Trophoblast cell (in vitro differentiated cells and primary cell): Measurements from ENCODE around the gene DIS3L.

Experiments
- DNase-seq, 2 donors: peaks; one replicate each; pipeline ENCODE4 v3.0.0-alpha.2; 2016
- H2AFZ ChIP-seq: 2 replicates; pipeline ENCODE4 v1.6.1; 2013; ENCODE audit warnings: low read length, moderate library complexity, mild to moderate bottlenecking; ENCODE audit not compliant: insufficient read depth, poor library complexity
- H2AK5ac ChIP-seq: 2 replicates; pipeline ENCODE4 v1.6.1; 2013; ENCODE audit warnings: mild to moderate bottlenecking, low read length
- H2BK120ac ChIP-seq: 2 replicates; pipeline ENCODE4 v1.6.1; 2013; ENCODE audit warnings: low read length, mild to moderate bottlenecking, moderate library complexity; ENCODE audit not compliant: insufficient read depth, poor library complexity
- H2BK12ac ChIP-seq: 2 replicates; pipeline ENCODE4 v1.6.1; 2013; ENCODE audit warnings: mild to moderate bottlenecking, low read length, moderate library complexity
- H2BK5ac ChIP-seq: 2 replicates; pipeline ENCODE4 v1.6.1; 2013; ENCODE audit warnings: low read length, low read depth, moderate library complexity, mild to moderate bottlenecking; ENCODE audit not compliant: poor library complexity
- H3K14ac ChIP-seq: 2 replicates; pipeline ENCODE4 v1.6.1; 2013; ENCODE audit warnings: mild to moderate bottlenecking, low read length
- H3K18ac ChIP-seq: 2 replicates; pipeline ENCODE4 v1.6.1; 2013; ENCODE audit warnings: mild to moderate bottlenecking, low read length
- H3K23ac ChIP-seq: 2 replicates; pipeline ENCODE4 v1.6.1; 2013; ENCODE audit warnings: low read length
- H3K27ac ChIP-seq: 2 replicates; pipeline ENCODE4 v1.5.1; 2013; ENCODE audit warnings: low read depth, mild to moderate bottlenecking, inconsistent platforms, low read length, moderate library complexity
- H3K27me3 ChIP-seq: 2 replicates; pipeline ENCODE4 v1.6.1; 2013; ENCODE audit warnings: inconsistent platforms, mild to moderate bottlenecking, low read length, moderate library complexity; ENCODE audit not compliant: insufficient read depth
- H3K36me3 ChIP-seq, 2 experiments: 1 replicate in 1 of 2; 2 replicates in 1 of 2; pipeline ENCODE4 v1.6.1; 2013; ENCODE audit warnings: low read length in 2 of 2, mild to moderate bottlenecking in 2 of 2, moderate library complexity in 1 of 2; ENCODE audit not compliant: insufficient read depth in 2 of 2, control insufficient read depth in 1 of 2
- H3K4ac ChIP-seq: 2 replicates; pipeline ENCODE4 v1.6.1; 2013; ENCODE audit warnings: low read depth, mild to moderate bottlenecking, low read length, moderate library complexity
- H3K4me1 ChIP-seq, 2 experiments: 1 replicate in 1 of 2; 2 replicates in 1 of 2; pipeline ENCODE4 v1.6.1; 2013; ENCODE audit warnings: low read length in 2 of 2, mild to moderate bottlenecking in 2 of 2, moderate library complexity in 1 of 2; ENCODE audit not compliant: insufficient read depth in 2 of 2, control insufficient read depth in 1 of 2
- H3K4me2 ChIP-seq: 2 replicates; pipeline ENCODE4 v1.6.1; 2013; ENCODE audit warnings: inconsistent platforms, mild to moderate bottlenecking, low read length, moderate library complexity
- H3K4me3 ChIP-seq: 2 replicates; pipeline ENCODE4 v1.5.1; 2013; ENCODE audit warnings: mild to moderate bottlenecking, low read depth, low read length, inconsistent platforms
- H3K79me1 ChIP-seq: one replicate; pipeline ENCODE4 v1.6.1; 2013; ENCODE audit warnings: low read length
- H3K79me2 ChIP-seq: 2 replicates; pipeline ENCODE4 v1.6.1; 2013; ENCODE audit warnings: low read length, mild to moderate bottlenecking; ENCODE audit not compliant: control insufficient read depth, insufficient read depth, poor library complexity
- H3K9ac ChIP-seq: 2 replicates; pipeline ENCODE4 v1.6.1; 2013; ENCODE audit warnings: mild to moderate bottlenecking, low read length
- H3K9me3 ChIP-seq: 2 replicates; pipeline ENCODE4 v1.6.1; 2013; ENCODE audit warnings: low read depth, mild to moderate bottlenecking, control low read depth, inconsistent platforms, low read length; ENCODE audit not compliant: insufficient read depth
- H4K12ac ChIP-seq: 2 replicates; pipeline ENCODE4 v1.6.1; 2013; ENCODE audit warnings: low read depth, mild to moderate bottlenecking, low read length, moderate library complexity
- H4K8ac ChIP-seq: 2 replicates; pipeline ENCODE4 v1.6.1; 2013; ENCODE audit warnings: low read depth, mild to moderate bottlenecking, low read length, moderate library complexity
- H4K91ac ChIP-seq: one replicate; pipeline ENCODE4 v1.6.1; 2013; ENCODE audit warnings: low read depth, mild to moderate bottlenecking, low read length, moderate library complexity
- WGBS: extraction: QIAGEN DNeasy Blood & Tissue Kit; methylation state at CpG from one replicate; pipeline ENCODE4 v1.1.7; 2013; ENCODE audit warnings: missing lambda C conversion rate; ENCODE audit not compliant: insufficient read length, insufficient coverage; ENCODE audit errors: extremely low coverage; 5-methylcytosine and 5-hydroxymethylcytosine counted together

DIS3L gene

GRCh38 chr15:66284271-66284670 is 9.1 kb upstream of the DIS3L start:
- Histone ChIP-seq H2BK5ac (no peak overlapping the region), H2BK12ac (no peak overlapping the region), H2AFZ (no peak overlapping the region), H3K4me3 (no peak overlapping the region), H4K8ac (no peak overlapping the region), H3K4me2 (no peak overlapping the region), H3K79me1 (no peaks in the 10 kb centered on the region), H3K23ac (no peak overlapping the region), H3K9ac (no peak overlapping the region), H3K18ac (no peak overlapping the region), H3K4ac (no peak overlapping the region), H3K27me3 (no peaks in the 10 kb centered on the region), H2BK120ac (no peak overlapping the region), H3K14ac (no peak overlapping the region), H3K27ac (no peak overlapping the region), H4K12ac (no peak overlapping the region), H3K36me3 (no peaks in the 10 kb centered on the region), H3K4me1 (no peaks in the 10 kb centered on the region), H4K91ac (no peak overlapping the region), H3K79me2 (no peaks in the 10 kb centered on the region), H2AK5ac (no peak overlapping the region), H3K9me3 (no peaks in the 10 kb centered on the region)
- DNase-seq = no peak
- no CpG with 5 or more reads among the region's 3 CpGs for whole genome bisulfite sequencing

DNA sequence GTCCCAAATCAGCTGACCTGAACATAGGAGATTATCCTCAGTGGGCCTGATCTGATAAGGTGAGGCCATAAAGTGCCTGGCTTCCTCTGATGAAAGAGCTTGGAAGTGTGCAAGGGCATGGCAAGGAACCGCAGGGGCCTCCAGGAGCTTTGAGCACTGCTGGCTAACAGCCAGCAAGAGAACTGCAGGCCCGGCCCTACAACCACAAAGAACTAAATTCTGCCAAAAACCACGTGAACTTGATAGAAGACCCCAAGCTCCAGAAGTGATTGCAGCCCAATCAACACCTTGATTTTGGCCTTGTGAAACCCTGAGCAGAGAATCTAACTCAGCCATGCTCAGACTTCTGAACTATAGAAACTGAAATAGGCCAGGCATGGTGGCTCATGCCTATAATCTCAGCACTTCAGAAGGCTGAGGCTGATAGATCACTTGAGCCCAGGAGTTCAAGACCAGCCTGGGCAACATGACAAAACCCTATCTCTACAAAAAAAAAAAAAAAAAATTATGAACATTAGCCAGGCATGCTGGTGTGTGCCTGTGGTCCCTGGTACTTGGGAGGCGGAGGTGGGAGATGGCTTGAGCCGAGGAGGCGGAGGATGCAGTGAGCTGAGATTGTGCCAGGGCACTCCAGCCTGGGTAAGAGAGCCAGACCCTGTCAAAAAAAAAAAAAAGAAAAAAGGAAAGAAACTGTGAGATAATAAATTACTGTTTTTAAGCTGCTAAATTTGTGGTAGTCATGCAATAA is 7.7 kb upstream of the DIS3L start:
- Histone ChIP-seq H3K4ac (no peak overlapping the region), H2AK5ac (no peak overlapping the region), H3K36me3 (no peaks in the 10 kb centered on the region), H4K8ac (no peak overlapping the region), H3K9me3 (no peaks in the 10 kb centered on the region), H4K91ac (no peak overlapping the region), H2BK12ac (no peak overlapping the region), H3K4me3 (no peak overlapping the region), H3K14ac (no peak overlapping the region), H2BK5ac (no peak overlapping the region), H3K79me1 (no peaks in the 10 kb centered on the region), H2AFZ (no peak overlapping the region), H3K27ac (no peak overlapping the region), H3K4me1 (no peaks in the 10 kb centered on the region), H3K27me3 (no peaks in the 10 kb centered on the region), H3K23ac (no peak overlapping the region), H3K4me2 (no peak overlapping the region), H3K79me2 (no peaks in the 10 kb centered on the region), H4K12ac (no peak overlapping the region), H3K9ac (no peak overlapping the region), H3K18ac (no peak overlapping the region), H2BK120ac (no peak overlapping the region)
- DNase-seq = no peak
- no CpG with 5 or more reads among the region's 6 CpGs for WGBS

- Histone ChIP-seq H3K4ac (no peak overlapping the region), H3K79me2 (no peaks in the 10 kb centered on the region), H3K79me1 (no peaks in the 10 kb centered on the region), H4K91ac (no peak overlapping the region), H3K4me3 (no peak overlapping the region), H3K14ac (no peak overlapping the region), H2BK5ac (no peak overlapping the region), H3K9ac (no peak overlapping the region), H2AFZ (no peak overlapping the region), H3K23ac (no peak overlapping the region), H3K18ac (no peak overlapping the region), H3K9me3 (no peaks in the 10 kb centered on the region), H3K4me2 (no peak overlapping the region), H3K27ac (no peak overlapping the region), H4K8ac (no peak overlapping the region), H2BK120ac (no peak overlapping the region), H3K27me3 (no peaks in the 10 kb centered on the region), H3K36me3 (no peaks in the 10 kb centered on the region), H3K4me1 (no peaks in the 10 kb centered on the region), H4K12ac (no peak overlapping the region), H2AK5ac (no peak overlapping the region), H2BK12ac (no peak overlapping the region)
- no CpG with 5 or more reads among the region's 6 CpGs for WGBS
- peak in 1 of 2 donors; percentile 74 for DNase-seq
These were observed 5.8 kb upstream of the DIS3L start for GRCh38 chr15:66287461-66288057.

GRCh38 chr15:66288093-66288492 is 5.3 kb upstream of the DIS3L start:
- Histone ChIP-seq H3K4me3 (no peak overlapping the region), H2BK12ac (no peak overlapping the region), H4K8ac (no peak overlapping the region), H4K91ac (no peak overlapping the region), H2AK5ac (no peak overlapping the region), H3K27ac (no peak overlapping the region), H3K14ac (no peak overlapping the region), H3K9ac (no peak overlapping the region), H4K12ac (no peak overlapping the region), H2AFZ (no peak overlapping the region), H3K79me2 (no peaks in the 10 kb centered on the region), H2BK5ac (no peak overlapping the region), H2BK120ac (no peak overlapping the region), H3K4me1 (no peaks in the 10 kb centered on the region), H3K4ac (no peak overlapping the region), H3K23ac (no peak overlapping the region), H3K9me3 (no peaks in the 10 kb centered on the region), H3K4me2 (no peak overlapping the region), H3K36me3 (no peaks in the 10 kb centered on the region), H3K18ac (no peak overlapping the region), H3K27me3 (no peaks in the 10 kb centered on the region), H3K79me1 (peaks cover under 1% of the 10 kb centered on the region)
- no peak for DNase-seq
